ENCODE results near the gene PRAMEF14.
"Not testable (repeated sequence)": the region's sequence is repeated elsewhere in the genome, so short reads cannot be mapped to it uniquely, and the experiment has no call there.

The PRAMEF14 gene

DNA sequence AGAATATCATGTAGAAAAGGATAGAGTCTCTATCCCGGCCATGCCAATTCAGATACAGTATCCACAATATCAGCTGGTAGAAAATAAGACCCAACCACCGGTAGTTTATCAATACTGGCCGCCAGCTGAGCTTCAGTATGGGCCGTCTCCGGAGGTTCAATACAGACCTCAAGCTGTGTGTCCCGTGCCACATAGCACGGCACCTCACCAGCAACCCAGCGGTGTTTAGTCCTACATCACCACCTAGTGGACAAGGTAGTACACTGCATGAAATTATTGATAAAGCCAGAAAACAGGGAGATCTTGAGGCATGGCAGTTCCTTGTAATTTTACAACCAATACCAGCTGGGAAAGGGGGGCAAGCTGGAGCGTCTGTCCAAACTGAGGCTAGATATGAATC, 7.5 kb upstream of the PRAMEF14 start:
- H3K36me3 ChIP-seq (ENCODE audit: insufficient read depth, low read length); H3K27ac ChIP-seq (ENCODE audit: low read depth, low read length); H3K9ac ChIP-seq (ENCODE audit: low read depth, low read length); H3K4me1 ChIP-seq (ENCODE audit: insufficient read depth, low read length); H3K4me3 ChIP-seq (ENCODE audit: low read length); H3K9me3 ChIP-seq (ENCODE audit: insufficient read depth, low read depth, low read length); H3K27me3 ChIP-seq (ENCODE audit: insufficient read depth, low read length): not testable (repeated sequence)
- WGBS: no CpG with 5 or more reads among the region's 9 CpGs

DNA sequence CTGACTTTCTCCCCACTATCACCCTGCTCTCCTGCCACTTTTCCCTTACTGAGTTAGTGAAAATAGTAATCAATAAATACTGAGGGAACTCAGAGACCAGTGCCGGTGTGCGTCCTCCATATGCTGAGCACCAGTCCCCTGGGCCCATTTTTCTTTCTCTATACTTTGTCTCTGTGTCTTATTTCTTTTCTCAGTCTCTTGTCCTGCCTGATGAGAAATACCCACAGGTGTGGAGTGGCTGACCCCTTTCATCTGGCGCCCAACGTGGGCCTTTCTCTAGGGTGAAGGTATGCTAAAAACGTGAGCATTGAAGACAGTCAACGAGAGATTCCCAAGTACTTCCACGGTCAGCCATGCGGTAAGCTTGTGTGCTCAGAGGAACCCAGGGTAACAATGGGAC, 6.5 kb upstream of the PRAMEF14 start:
- H3K4me3 ChIP-seq (ENCODE audit: low read length); H3K27me3 ChIP-seq (ENCODE audit: insufficient read depth, low read length); H3K4me1 ChIP-seq (ENCODE audit: insufficient read depth, low read length); H3K36me3 ChIP-seq (ENCODE audit: insufficient read depth, low read length); H3K9ac ChIP-seq (ENCODE audit: low read depth, low read length); H3K9me3 ChIP-seq (ENCODE audit: insufficient read depth, low read depth, low read length); H3K27ac ChIP-seq (ENCODE audit: low read depth, low read length): not testable (repeated sequence)
- WGBS: 98% methylated on average over 2 of the region's 8 CpGs

GRCh38 chr1:13342496-13342895, 4.4 kb downstream of the PRAMEF14 start:
- H3K27ac ChIP-seq (ENCODE audit: low read depth, low read length); H3K4me3 ChIP-seq (ENCODE audit: low read length); H3K9me3 ChIP-seq (ENCODE audit: insufficient read depth, low read depth, low read length); H3K27me3 ChIP-seq (ENCODE audit: insufficient read depth, low read length); H3K9ac ChIP-seq (ENCODE audit: low read depth, low read length); H3K4me1 ChIP-seq (ENCODE audit: insufficient read depth, low read length); H3K36me3 ChIP-seq (ENCODE audit: insufficient read depth, low read length): not testable (repeated sequence)
- 88% methylated on average over 8 of the region's 8 CpGs for WGBS

DNA sequence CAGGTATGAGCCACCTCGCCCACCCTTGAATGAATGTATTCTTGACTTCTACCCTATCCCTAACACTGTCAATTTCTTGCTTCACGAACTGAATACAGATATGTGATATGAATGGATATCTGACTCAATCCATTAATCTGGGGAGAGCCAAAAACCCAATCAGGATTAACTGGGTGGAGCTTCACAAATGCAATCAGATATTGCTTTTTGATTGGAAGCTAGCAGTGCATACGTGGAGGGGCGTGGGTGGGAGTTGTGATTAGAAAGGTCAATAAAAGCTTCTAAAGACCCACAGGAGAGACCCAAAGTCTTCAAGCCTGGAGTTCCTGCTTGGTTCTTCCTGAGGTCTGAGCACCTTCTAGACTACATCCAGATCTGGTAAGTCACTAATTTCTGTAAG, 31.7 kb downstream of the PRAMEF14 start, which contains the start of gene PRAMEF15:
PRAMEF15 (plus strand) TSS at position 301 of the 400 bp plus-strand sequence. CDS start 2,827 bp downstream, outside the sequence.
- H3K9me3 ChIP-seq (ENCODE audit: insufficient read depth, low read depth, low read length); H3K9ac ChIP-seq (ENCODE audit: low read depth, low read length); H3K27me3 ChIP-seq (ENCODE audit: insufficient read depth, low read length); H3K36me3 ChIP-seq (ENCODE audit: insufficient read depth, low read length); H3K4me1 ChIP-seq (ENCODE audit: insufficient read depth, low read length); H3K4me3 ChIP-seq (ENCODE audit: low read length); H3K27ac ChIP-seq (ENCODE audit: low read depth, low read length): not testable (repeated sequence)
- 67% methylated on average over 1 of the region's 4 CpGs for WGBS

DNA sequence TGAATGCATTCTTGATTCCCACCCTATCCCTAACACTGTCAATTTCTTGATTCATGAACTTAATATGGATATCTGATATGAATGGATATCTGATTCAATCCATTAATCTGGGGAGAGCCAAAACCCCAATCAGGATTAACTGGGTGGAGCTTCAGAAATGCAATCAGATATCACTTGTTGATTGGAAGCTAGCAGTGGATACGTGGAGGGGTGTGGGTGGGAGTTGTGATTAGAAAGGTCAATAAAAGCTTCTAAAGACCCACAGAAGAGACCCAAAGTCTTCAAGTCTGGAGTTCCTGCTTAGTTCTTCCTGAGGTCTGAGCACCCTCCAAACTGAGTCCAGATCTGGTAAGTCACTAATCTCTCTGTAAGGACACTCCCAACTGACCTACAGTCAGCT, 43.7 kb downstream of the PRAMEF14 start, which contains the start of gene PRAMEF33:
PRAMEF33 (plus strand) TSS at position 301 of the 400 bp plus-strand sequence. CDS start 2,416 bp downstream, outside the sequence.
- WGBS: no CpG with 5 or more reads among the region's 1 CpG

DNA sequence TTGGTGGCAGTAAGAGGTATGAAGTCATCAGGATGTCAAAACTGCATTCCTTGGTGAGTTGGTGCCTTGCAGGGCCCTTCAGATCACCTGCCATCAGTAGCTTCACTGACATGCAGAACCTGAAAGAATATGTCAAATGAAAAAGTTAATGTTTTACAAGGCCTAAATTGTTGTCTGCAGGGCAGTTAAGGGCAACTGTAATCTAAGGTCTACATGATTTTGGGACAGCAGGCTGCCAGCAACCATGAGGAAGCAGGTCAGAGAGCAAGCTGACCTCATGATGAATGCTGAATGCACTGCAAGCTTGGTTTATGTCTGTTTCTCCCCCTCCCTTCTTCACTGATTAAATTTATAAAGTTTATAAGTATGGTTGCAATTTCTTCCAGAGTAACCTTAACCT, 44.7 kb downstream of the PRAMEF14 start:
- H3K27me3 ChIP-seq (ENCODE audit: insufficient read depth, low read length); H3K36me3 ChIP-seq (ENCODE audit: insufficient read depth, low read length); H3K9me3 ChIP-seq (ENCODE audit: insufficient read depth, low read depth, low read length); H3K9ac ChIP-seq (ENCODE audit: low read depth, low read length); H3K4me1 ChIP-seq (ENCODE audit: insufficient read depth, low read length); H3K4me3 ChIP-seq (ENCODE audit: low read length); H3K27ac ChIP-seq (ENCODE audit: low read depth, low read length): not testable (repeated sequence)

More for the DNA sequence above, 43.7 kb downstream of the PRAMEF14 start, which contains the start of gene PRAMEF33:
- H3K9ac ChIP-seq (ENCODE audit: low read depth, low read length); H3K27ac ChIP-seq (ENCODE audit: low read depth, low read length); H3K36me3 ChIP-seq (ENCODE audit: insufficient read depth, low read length); H3K9me3 ChIP-seq (ENCODE audit: insufficient read depth, low read depth, low read length); H3K4me1 ChIP-seq (ENCODE audit: insufficient read depth, low read length); H3K4me3 ChIP-seq (ENCODE audit: low read length); H3K27me3 ChIP-seq (ENCODE audit: insufficient read depth, low read length): not testable (repeated sequence)

- not testable (repeated sequence) for H3K9me3 ChIP-seq (ENCODE audit: insufficient read depth, low read depth, low read length); H3K36me3 ChIP-seq (ENCODE audit: insufficient read depth, low read length); H3K27me3 ChIP-seq (ENCODE audit: insufficient read depth, low read length); H3K27ac ChIP-seq (ENCODE audit: low read depth, low read length); H3K4me3 ChIP-seq (ENCODE audit: low read length); H3K4me1 ChIP-seq (ENCODE audit: insufficient read depth, low read length); H3K9ac ChIP-seq (ENCODE audit: low read depth, low read length)
- 97% methylated on average over 3 of the region's 27 CpGs for WGBS
Observed at GRCh38 chr1:13298699-13299098, 48.2 kb downstream of the PRAMEF14 start.

DNA sequence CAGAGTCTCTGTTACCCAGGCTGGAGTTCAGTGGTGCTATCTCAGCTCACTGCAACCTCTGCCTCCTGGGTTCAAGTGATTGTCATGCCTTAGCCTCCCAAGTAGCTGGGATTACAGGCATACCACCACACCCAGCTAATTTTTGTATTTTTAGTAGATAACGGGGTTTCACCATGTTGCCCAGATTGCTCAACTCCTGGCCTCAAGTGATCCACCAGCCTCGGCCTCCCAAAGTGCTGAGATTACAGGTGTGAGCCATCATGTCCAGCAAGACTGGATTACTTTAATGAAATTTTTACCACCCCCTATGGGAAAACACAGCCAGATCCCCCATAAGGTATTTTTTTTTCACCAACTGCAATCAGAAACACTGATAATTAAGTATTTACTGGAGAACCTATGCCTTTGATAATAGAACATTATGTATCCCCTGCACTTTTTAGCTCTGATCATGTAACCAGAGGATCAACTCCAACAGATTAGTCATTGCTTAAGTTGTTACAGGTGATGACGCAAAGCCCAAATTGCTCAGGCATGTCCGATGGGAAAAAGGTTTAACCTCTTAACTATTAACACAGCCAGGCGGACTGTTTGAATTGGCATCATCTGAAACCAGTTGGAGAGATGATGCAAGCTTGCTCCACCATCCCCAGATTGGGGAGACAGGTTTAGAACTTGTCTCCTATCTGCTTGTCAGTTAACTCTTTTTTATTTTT, 49.6 kb downstream of the PRAMEF14 start:
- not testable (repeated sequence) for H3K27me3 ChIP-seq (ENCODE audit: insufficient read depth, low read length); H3K27ac ChIP-seq (ENCODE audit: low read depth, low read length); H3K9me3 ChIP-seq (ENCODE audit: insufficient read depth, low read depth, low read length); H3K4me1 ChIP-seq (ENCODE audit: insufficient read depth, low read length); H3K9ac ChIP-seq (ENCODE audit: low read depth, low read length); H3K4me3 ChIP-seq (ENCODE audit: low read length); H3K36me3 ChIP-seq (ENCODE audit: insufficient read depth, low read length)
- WGBS: no CpG with 5 or more reads among the region's 5 CpGs
